ENCODE measurements around the gene SLC5A2.

The SLC5A2 gene

GRCh38 chr16:31459687-31460581 is 23.0 kb upstream of the SLC5A2 start:
- peak; percentile 100 for DNase-seq (ENCODE audit: low read depth in 3 of 3, low spot score in 1 of 3)

GRCh38 chr16:31460582-31461002 is 22.3 kb upstream of the SLC5A2 start:
- no peak for DNase-seq (ENCODE audit: low read depth in 3 of 3, low spot score in 1 of 3)

DNA sequence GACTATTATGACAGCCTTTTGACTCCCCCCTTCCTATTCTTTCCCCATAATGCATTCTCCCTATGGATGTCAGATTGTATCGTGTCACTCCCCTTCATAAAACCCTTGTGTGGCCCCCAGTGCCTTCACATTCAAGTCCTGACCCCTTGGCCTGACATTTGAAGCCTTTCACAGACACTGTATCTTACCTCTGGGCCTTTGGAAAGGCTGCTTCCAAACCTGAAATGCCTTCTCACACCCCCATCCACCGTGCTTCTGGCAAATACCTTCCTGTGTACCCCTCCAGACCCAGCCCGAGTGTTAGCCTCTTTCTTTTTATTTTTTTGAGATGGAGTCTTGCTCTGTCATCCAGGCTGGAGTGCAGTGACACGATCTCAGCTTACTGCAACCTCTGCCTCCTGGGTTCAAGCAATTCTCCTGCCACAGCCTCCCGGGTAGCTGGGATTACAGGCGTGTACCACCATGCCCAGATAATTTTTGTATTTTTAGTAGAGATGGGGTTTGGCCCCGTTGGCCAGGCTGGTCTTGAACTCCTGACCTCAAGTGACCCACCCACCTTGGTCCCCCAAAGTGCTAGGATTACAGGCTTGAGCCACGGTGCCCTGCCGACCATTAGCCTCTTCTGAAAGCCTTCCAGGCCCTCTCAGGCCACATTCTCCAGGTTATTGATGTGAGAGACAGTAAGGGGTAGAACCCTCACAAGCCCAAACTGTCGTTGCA is 21.6 kb upstream of the SLC5A2 start:
- no peak for DNase-seq (ENCODE audit: low read depth in 3 of 3, low spot score in 1 of 3)

- no peak for DNase-seq (ENCODE audit: low read depth in 3 of 3, low spot score in 1 of 3)
These were observed 20.8 kb upstream of the SLC5A2 start for GRCh38 chr16:31461921-31462804.

DNA sequence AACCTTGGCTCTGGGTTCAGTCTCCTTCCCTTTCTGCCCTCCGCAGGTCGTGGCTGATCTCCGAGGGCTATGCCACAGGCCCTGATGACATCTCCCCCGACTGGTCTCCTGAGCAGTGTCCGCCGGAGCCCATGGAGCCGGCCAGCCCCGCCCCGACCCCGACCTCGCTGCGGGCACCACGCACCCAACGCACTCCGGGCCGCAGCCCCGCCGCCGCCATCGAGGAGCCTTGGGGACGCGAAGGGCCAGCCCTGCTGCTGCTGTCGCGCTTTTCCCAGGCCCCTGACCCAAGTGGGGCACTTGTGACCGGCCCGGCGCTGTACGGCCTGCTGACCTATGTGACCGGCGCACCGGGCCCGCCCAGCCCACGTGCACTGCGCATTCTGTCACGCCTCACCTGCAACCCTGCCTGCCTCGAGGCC is 18.6 kb upstream of the SLC5A2 start:
- DNase-seq (ENCODE audit: low read depth in 3 of 3, low spot score in 1 of 3): no peak

DNA sequence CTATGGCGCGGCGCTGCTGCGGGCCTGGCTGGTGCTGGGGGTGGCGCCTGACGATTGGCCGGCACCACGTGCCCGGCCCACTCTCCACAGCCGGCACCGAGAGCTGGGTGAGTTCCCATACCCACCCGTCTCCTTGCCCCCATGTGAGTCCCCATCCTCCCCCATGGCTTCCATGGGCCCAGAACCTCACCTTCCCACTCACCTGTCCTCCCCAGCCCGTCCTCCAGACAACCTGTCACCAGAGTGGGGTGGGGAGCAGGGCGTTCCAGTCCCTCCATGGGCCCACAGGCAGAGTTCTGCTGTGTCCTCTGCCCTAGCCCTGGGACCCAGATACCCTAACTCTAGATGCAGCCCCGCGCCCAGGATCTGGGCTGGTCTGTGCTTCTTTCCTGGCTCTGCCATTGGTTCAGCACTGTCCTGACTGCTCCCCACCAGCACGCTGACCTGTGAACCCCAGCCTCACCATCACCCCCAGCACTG is 18.1 kb upstream of the SLC5A2 start:
- DNase-seq (ENCODE audit: low read depth in 3 of 3, low spot score in 1 of 3): no peak

DNA sequence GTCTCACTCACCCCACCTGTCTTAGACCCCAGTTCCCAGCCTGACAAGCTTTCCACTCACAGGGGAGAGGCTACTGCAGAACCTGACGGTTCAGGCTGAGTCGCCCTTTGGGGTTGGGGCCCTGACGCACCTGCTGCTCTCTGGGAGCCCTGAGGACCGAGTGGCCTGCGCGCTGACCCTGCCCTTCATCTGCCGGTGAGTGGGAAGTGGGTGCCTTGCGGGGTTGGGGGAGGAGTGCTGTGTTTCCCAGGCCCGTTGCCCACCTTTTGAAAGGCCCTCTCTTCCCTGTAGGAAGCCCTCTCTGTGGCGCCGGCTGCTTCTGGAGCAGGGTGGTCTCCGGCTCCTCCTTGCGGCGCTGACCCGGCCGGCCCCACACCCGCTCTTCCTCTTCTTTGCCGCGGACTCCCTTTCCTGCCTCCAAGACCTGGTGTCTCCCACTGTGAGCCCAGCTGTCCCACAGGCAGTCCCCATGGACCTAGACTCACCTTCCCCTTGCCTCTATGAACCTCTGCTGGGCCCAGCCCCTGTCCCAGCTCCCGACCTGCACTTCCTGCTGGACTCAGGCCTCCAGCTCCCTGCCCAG is 17.0 kb upstream of the SLC5A2 start:
- DNase-seq (ENCODE audit: low read depth in 3 of 3, low spot score in 1 of 3): no peak

DNA sequence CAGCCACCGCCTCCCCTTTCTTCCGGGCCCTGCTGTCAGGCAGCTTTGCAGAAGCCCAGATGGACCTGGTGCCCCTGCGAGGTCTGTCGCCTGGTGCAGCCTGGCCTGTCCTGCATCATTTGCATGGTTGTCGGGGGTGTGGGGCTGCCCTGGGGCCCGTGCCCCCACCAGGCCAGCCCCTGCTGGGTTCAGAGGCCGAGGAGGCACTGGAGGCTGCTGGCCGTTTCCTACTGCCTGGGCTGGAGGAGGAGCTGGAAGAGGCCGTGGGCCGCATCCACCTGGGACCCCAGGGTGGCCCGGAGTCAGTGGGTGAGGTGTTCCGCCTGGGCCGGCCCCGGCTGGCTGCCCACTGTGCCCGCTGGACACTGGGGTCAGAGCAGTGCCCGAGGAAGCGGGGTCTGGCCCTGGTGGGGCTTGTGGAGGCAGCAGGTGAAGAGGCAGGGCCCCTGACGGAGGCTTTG is 16.5 kb upstream of the SLC5A2 start:
- DNase-seq (ENCODE audit: low read depth in 3 of 3, low spot score in 1 of 3): no peak

GRCh38 chr16:31467151-31467773 is 15.7 kb upstream of the SLC5A2 start:
- no peak for DNase-seq (ENCODE audit: low read depth in 3 of 3, low spot score in 1 of 3)

DNA sequence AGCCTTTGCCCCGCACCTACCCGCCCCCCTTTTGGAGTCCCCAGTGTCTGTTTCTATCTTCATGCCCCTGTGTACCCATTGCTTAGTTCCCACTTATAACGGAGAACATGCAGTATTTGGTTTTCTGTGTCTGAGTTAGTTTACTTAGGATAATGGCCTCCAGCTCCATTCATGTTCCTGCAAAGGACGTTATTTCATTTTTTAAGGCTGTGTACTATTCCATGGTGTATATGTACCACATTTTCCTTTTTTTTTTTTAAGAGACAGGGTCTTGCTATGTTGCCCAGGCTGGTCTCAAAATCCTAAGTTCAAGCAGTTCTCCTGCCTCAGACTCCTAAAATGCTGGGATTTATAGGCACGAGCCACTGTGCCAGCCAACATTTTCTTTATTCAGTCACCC is 15.1 kb upstream of the SLC5A2 start:
- DNase-seq (ENCODE audit: low read depth in 3 of 3, low spot score in 1 of 3): no peak

- no peak for DNase-seq (ENCODE audit: low read depth in 3 of 3, low spot score in 1 of 3)
These were observed 12.3 kb upstream of the SLC5A2 start for GRCh38 chr16:31470615-31471014.

GRCh38 chr16:31471241-31471874 is 11.6 kb upstream of the SLC5A2 start:
- DNase-seq (ENCODE audit: low read depth in 3 of 3, low spot score in 1 of 3): no peak

DNA sequence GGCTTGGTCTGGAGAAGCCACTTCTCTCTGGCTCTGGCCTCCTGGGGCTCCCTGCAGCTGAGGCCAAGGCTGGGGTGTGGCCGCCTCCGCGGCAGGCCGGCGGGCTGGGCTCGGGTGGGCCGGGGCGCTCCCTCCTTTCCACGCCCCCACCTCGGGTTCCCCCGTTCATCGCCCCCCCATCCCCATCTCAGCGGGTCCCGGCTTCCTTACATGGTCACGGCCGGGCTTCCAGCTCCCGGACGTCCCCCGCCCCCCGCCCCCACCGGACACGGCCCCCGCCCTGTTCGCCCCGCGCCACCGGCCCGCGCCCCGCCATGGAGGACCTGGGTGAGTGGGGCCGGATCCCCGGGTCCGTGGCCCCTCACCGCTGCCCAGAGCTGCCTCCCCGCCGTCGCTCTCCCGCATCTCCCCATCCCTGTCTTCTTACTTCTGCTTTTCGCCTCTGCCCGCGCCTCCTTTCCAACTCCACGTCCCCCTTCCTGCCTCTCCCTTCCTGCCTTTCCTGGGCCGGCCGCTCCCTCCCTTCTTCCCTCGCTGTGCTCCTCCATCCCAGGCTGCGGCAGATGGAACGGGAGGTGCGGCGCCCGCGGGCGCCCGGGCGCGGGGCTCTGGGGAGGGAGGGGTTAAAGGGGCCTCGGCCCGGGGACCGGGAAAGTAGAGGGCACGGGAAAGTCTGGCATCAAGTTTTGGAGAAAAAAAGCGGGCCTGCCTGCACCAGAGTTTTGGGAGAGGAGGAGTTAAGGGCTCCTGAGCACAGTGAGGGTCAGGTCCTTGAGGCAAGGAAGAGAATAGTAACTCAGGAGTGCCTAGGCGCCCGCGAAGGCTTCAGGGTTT is 10.8 kb upstream of the SLC5A2 start, which contains the start of gene TGFB1I1:
Gene TGFB1I1, plus strand, starts transcription at position 278 of the 834 bp plus-strand sequence. Its CDS starts 37 bp downstream, at position 315.
- DNase-seq (ENCODE audit: low read depth in 3 of 3, low spot score in 1 of 3): no peak

GRCh38 chr16:31472709-31473203 is 10.2 kb upstream of the SLC5A2 start:
- no peak for DNase-seq (ENCODE audit: low read depth in 3 of 3, low spot score in 1 of 3)

- DNase-seq (ENCODE audit: low read depth in 3 of 3, low spot score in 1 of 3): no peak
These were observed 9.5 kb upstream of the SLC5A2 start for GRCh38 chr16:31473264-31473984.

DNA sequence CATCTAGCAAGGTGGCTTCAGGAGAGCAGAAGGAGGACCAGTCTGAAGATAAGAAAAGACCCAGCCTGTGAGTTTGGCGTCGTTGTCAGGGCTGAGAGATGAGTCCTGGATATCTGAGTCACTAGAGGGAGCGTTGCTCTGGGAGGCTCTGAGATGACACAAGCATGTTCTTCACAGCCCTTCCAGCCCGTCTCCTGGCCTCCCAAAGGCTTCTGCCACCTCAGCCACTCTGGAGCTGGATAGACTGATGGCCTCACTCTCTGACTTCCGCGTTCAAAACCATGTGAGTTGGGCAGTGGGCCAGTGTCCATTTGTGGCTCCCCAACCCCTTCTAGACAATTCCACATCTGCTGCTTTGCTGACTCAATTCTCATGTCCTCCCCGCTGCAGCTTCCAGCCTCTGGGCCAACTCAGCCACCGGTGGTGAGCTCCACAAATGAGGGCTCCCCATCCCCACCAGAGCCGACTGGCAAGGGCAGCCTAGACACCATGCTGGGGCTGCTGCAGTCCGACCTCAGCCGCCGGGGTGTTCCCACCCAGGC is 8.7 kb upstream of the SLC5A2 start:
- no peak for DNase-seq (ENCODE audit: low read depth in 3 of 3, low spot score in 1 of 3)
